Epidermal melanocyte (primary cell): ENCODE data around the gene TTLL10.
A peak's percentile ranks its signal among the peaks of the same experiment; 100 is the strongest.

Experiments used
- DNase-seq: peaks from one replicate; pipeline ENCODE4 v3.0.0; 2011; ENCODE audit warnings: low spot score; ENCODE audit not compliant: insufficient read length

Gene TTLL10

DNA sequence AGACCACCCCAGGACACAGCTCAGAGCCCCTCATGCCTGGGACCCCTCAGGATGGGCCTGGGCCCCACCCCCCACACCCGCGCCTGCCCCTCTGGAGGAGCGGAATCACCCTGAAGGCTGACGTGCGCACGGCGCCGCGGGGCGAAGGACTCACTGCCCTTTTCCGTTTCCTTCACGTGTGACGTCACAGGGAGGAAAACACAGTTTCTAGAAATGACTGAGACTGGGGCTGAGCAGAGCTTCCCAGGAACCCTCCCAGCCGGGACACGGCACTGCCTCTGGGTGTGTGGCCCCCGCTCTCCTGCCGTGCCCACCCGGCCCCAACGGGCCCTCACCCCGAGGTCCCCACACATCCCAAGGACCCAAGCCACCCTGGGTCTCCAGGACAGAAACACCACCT is 45.7 kb downstream of the TTLL10 start:
- no peak for DNase-seq

DNA sequence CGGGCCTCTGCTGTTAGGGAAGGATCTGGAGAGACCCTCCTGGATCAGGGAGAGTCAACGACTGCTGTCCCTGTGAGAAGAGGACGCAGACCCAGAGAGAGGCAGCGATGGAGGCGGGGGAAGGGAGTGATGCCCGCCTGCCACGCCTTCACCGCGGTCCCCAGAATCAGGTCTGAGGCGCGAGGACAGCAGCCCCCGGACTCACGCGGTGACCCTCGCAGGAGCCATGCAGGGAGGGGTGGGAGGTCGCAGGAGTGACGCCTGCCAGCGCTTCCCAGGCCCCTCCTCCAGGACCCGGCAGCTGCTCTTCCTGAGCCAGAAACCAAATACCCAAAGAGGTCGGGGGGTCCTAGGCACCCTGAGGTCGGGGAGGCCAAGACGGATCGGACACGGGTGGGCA is 46.5 kb downstream of the TTLL10 start:
- DNase-seq: no peak

DNA sequence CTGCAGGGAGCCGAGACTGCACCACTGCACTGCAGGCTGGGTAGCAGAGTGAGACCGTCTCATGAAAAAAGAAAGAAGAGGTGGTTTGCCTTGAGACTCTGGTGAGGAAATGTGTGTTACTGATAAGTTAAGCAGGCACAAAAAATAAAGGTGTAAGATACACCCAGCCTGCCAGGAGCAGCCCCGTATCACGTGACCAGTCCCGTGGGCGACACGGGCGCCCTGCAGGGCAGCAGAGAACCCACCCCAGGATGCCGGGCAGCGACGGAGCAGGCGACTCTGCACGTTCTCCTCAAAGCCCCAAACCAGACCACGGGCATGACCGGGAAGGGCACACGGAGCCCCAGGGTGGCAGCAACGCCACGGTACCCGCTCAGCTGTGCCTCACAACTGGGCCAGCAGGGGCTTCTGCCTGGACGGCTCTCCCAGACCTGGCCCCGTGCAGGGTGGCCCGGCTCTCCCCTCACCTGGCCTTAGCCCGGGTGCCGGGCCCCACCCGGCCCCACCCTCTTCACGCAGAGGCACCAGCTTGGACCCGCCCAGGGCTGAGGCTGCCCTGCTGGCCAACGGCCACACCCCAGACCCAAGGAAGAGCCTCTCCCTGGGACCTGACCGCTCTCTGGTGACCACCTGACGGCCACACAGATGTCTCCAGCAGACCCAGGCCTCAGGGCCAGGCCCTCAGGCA is 48.4 kb downstream of the TTLL10 start:
- no peak for DNase-seq

DNA sequence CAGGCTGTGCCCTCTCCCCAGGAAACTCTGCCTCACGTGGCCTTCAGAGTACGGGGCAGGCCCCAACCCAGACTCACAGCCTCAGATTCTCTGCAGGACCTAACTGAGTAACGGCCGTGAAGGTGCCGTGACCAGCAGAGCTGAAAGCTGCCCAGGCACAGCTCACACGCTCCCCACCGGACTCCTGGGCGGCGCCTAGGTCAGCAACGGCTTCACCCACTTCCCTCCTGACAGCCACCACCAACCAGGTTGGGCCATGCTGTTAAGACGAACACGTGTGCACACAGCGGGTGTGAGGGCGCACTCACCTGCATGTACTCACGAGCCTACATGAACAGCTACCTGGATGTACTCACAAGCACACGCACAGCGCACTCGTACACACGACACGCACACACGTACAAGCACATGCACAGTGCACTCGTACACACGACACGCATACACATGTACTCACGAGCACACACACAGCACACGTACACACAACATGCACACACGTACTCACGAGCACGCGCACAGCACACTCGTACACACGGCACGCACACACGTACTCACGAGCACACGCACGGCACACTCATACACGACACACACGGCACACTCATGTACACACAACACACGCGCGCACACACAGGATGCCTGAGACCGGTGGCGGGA is 49.0 kb downstream of the TTLL10 start:
- DNase-seq: no peak

DNA sequence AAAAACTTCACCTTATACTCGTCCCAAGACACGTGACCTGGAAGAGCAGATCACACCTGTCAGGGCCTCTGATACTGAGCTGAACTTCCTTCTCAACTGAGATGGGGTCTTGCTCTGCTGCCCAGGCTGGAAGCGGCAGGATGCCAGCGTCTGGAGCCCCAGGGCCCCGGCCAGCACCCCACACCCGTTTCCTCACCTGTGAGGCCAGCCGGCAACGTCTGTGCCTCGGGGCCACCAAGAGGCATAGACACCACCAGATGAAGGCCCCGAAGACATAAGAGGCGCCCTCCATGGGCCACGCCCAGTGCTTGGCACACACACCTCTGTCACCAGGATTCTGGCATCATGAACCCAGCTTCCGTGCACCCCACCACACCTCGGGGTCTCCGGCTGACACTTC is 49.6 kb downstream of the TTLL10 start:
- DNase-seq: no peak

DNA sequence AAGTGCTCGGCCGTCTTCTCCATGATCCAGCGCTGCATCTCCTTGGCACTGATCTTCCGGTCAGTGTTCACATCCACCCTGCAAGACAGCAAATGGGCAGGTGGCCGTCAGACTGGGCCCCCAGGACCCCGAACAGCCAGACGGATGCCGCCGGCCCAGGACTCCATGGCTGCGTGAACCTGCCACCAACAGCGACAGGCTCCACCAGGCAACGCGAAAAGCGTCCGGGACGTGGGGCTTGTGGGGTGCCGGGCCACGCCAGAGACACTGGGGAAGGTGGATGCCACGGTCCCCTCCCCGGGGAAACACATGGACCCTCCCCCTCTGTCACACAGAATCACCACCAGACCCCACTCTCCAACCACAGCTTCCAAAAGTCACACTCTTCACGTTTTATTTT is 50.2 kb downstream of the TTLL10 start:
- no peak for DNase-seq

DNA sequence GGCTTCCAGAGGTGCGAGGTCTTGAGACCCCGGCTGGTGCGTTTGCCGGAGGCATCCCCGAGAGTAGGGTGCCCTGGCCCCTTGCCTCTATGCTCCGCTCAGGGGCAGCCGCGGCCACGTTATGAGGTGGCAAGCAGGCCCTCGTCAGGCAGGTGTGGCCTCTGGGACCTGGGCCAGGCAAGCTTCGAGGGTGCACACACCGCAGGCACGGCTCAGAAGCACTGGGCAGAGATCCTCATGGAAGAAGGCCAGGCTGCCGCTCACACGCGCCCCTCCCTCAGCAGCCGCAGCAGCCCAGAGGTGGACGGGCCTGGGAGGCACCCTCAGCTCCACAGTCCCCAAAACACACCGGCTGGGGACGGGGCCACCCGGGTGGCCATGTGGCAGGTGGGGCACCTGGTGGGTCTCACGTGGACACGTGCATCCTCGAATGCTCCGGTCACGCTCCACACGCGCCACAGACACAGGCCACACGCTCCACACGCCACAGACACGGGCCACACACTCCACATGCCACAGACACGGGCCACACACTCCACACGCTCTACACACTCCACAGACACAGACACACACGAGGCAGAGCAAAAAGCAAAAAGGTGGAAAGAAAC is 51.7 kb downstream of the TTLL10 start:
- no peak for DNase-seq

DNA sequence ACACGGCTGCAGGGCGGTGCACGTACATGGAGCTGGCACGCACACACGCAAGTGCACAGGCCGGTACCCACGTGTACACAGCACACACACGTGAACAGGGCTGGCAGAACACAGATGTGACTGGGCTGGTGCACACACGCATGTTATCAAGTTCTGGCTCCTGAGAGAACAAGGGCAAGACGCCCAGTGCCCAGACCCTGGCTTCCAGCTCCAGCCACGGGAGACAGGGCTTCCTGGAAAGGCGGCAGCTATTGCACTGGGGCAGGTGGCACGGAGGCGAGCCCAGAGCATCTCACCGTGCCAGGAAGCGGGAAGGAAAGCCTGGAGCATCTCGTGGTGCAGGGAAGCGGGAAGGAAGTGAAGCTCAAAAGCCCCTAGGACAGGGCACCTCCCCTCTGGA is 52.2 kb downstream of the TTLL10 start:
- DNase-seq: no peak

DNA sequence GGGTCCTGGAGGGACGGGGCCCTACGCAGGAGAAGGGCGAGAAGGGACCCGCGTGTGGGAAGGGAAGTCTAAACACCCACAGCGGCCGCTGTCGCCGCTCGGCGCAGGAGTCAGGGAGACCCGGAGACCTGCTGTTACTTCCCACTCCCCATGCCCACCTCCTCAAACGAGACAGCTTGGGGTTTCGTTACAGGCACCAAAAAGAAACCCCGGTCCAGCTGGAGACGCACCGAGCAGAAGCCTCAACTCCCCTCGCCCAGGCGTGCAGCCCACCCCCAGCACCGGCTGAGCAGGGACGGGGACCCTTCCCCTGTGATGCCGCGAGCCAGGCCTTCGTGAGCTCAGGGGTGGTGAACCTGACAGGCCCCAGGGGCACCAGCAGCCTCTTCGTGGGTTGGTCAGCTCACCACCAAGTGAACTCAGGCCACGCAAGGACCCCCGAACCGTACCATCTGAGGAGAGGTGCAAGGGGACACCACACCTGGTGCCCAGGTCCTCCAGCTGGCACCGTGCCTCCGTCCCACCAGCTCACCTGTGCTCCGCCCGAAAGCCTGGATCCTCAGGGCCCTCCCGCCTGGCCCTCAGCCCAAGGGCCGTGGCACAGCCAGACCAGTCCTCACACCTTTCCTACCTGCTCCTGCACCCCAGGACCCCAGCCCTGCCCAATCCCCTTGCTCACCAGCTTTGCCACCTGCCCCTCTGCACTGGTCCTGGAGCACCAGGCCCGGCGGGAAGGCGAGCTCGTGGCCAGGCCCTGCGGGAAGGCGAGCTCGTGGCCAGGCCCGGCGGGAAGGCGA is 53.1 kb downstream of the TTLL10 start:
- no peak for DNase-seq

DNA sequence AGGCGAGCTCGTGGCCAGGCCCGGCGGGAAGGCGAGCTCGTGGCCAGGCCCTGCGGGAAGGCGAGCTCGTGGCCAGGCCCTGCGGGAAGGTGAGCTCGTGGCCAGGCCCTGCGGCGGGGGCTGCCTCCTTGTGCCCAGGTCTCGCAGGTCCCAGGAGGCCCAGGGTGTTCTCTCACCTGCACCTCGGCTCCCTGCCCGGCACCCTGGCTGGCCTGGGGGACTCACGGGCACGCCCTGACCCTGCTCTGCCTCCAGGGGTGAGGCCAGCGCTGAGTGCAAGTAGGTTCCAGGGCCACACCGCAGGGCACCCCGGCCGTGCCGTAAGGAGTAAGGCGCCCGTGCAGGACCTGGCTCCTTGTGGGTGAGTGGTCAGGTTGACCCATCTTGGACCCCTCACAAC is 53.7 kb downstream of the TTLL10 start:
- DNase-seq: no peak

DNA sequence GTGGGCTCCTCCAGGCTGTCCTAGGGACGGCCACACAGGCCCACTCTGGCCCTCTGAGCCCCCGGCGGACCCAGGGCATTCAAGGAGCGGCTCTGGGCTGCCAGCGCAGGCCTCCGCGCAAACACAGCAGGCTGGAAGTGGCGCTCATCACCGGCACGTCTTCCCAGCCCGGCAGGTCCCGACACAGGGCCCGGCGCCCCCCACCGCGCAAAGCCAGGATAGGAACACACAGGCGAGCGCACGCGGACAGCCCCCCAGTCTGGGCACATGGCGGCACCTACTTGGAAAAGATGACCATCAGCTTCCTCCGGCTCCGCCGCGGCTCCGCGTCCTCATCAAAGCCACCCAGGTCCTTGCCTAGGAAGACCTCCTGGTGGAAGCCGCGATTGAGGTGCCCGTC is 54.5 kb downstream of the TTLL10 start:
- no peak for DNase-seq

DNA sequence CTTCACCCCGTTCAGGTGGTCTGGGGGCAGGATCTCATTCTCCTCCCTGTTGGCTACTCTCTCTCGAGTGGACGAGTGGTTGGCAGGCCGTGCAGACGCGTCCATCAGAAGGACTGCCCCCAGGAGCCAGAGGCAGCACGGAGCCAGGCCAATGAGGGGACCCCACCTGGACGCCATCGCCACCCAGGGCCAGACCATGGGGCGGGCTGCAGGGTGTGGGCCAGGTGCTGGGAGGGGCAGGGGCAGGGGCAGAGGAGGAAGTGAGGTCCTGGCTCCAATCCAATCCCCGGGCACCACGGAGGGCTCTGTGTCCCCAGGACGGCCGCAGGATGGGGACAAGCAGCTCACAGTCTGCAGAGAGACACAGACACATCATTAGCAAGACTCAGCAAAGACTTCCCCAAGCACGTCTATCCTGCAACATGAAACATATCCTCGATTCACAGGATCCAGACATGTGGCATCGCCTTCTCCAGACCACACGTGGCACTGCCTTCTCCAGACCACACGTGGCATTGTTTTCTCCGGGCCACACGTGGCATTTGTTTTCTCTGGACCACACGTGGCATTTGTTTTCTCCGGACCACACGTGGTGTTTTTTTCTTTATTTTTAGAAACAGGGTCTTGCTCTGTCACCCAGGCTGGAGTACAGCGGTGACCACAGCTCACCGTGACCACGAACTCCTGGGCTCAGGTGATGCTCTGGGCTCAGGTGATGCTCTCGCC is 55.1 kb downstream of the TTLL10 start:
- no peak for DNase-seq

DNA sequence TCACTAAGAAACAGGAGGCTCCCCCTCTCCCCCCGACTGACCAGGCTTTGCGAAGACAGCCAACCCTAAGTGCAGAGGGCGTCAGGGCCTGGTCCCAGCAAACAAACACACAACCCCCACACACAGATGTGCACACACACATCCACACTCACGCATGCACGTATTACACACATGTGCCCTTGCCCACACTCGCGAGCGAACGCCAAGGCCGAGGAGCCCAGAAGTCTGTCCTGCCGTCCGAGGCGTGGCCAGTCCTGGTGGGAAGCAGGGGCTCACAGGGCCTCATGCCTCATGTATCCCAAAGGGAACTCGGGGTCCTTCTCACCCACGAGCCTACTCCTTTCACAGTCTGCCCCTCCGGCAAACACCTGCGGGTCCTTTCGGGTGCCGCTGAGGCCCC is 56.1 kb downstream of the TTLL10 start:
- DNase-seq: no peak

DNA sequence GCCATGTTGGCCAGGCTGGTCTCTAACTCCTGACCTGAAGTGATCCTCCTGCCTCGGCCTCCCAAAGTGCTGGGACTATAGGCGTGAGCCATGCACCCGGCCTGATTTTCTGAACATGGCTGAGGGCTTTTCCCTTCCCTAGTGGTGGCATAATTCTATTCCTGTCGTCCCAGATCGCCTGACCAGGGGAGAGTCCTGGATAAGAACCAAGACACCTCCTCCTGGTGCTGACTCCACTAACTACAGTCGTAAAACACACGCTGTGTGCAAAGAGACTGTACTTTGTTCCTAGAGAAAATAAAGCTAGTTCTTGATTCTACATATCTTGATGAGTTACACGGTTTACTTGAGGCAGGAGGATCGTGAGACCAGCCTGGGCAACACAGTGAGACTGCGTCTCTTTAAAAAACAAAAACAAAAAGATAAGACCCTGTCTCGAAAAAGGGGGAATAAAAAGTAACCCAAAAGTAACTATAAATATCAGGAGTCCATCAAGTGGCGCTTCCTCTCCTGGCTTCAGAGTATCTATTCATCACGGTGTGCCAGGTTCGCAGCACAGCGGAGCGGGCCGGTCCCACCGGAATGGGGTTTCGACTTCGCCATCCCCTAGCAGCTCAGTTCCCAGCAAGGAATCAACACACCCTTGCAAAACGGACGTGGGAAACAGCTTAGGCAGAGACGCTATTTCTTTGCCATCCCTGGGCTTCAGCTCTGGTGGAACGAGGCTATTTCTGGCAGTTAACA is 57.1 kb downstream of the TTLL10 start:
- DNase-seq: peak; percentile 92

DNA sequence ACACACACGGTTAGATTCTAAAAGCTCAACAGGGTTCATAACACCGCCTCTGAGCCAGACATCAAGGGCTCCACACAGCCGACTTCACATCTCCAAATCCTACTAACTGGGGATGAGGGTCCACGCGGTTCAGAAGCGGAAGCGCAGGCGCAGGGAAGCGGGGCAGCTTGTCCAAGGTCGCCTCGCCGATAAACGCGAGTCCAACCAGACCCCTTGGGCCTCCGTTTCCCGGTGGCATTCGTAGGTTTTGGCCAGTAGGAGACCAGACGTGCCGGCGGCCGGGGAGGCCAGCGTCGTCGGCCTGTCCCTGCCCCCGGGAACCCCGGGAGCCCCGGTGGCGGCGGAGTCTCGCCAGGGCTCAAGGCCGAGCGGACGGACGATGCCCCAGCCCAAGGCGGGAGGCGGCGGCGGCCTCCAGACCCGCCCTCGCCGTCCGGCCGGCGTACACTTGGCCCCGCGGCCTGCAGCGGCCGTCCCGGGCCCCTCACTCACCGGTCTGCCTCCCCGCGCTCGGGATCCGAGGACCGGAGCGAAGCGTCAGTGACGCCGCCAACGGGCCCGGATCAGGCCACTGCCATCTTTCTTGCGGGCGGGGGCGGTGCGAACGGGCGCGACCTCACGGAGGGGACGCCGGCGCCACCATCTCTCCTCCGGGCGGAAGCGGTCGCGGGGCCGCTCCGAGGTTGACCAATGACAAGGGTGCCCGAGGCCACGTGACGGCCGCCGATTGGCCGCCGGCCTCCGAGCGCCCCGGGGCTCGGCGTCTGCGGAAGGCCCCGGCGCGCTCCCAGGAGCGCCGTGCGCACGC is 57.9 kb downstream of the TTLL10 start, which contains the start of gene SDF4:
TSS of gene SDF4 (minus strand) at position 602 of the 808 bp plus-strand sequence. CDS start 3,229 bp downstream, outside the sequence.
- DNase-seq: peak; percentile 100

DNA sequence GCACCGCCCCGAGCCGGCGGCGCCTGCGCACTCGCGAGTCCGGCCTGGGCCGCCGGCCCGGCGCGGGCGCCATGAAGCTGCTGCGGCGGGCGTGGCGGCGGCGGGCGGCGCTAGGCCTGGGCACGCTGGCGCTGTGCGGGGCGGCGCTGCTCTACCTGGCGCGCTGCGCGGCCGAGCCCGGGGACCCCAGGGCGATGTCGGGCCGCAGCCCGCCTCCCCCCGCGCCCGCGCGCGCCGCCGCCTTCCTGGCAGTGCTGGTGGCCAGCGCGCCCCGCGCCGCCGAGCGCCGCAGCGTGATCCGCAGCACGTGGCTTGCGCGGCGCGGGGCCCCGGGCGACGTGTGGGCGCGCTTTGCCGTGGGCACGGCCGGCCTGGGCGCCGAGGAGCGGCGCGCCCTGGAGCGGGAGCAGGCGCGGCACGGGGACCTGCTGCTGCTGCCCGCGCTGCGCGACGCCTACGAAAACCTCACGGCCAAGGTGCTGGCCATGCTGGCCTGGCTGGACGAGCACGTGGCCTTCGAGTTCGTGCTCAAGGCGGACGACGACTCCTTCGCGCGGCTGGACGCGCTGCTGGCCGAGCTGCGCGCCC is 58.6 kb downstream of the TTLL10 start, which contains the start of gene B3GALT6:
TSS of gene B3GALT6 (plus strand) at position 30 of the 588 bp plus-strand sequence. CDS start at position 72, 42 bp downstream.
- no peak for DNase-seq

DNA sequence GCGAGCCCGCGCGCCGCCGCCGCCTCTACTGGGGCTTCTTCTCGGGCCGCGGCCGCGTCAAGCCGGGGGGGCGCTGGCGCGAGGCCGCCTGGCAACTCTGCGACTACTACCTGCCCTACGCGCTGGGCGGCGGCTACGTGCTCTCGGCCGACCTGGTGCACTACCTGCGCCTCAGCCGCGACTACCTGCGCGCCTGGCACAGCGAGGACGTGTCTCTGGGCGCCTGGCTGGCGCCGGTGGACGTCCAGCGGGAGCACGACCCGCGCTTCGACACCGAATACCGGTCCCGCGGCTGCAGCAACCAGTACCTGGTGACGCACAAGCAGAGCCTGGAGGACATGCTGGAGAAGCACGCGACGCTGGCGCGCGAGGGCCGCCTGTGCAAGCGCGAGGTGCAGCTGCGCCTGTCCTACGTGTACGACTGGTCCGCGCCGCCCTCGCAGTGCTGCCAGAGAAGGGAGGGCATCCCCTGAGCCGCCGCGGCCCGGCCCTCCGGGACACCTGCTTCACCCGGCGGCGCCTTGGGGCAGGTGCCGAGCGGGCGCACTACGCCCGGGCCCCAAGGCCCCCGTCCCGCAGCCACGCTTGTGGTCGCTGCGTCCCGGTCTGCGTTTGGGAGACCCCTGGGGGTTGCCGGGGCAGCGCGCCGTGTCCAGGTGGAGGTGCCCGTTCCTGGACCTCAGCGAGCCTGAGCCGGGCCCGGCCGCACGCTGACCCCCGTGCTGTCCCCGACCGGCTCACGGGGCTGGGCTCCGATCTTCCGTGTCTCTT is 59.3 kb downstream of the TTLL10 start:
- no peak for DNase-seq

DNA sequence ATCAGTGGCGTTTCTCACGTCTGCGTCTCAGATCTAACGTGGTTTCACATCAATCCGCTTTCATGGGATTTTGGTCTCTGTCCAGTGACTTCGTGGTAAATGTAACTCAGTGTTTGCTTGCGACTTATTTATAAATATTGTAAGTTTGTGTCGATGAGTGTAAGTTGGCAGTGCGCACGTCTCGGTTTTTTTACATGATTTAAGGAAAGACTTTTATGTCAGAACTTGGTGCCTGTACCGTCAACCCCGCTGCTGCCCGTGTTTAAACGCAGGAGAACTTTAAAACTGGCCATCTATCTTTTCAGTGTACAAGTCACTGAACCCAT is 59.9 kb downstream of the TTLL10 start:
- no peak for DNase-seq
